SK-N-MC (cell line): ENCODE results near the gene JMJD1C.

Source experiments
- DNase-seq: peaks from one replicate; pipeline ENCODE4 v3.0.0-alpha.2; 2011; ENCODE audit warnings: low read depth, low spot score
- H3K27ac ChIP-seq: fragments of 200-600 bp; sonication (generic); 2 replicates; pipeline ENCODE4 v1.5.1; 2016; ENCODE audit warnings: mixed run types
- H3K36me3 ChIP-seq: fragments of 200-600 bp; sonication (generic); 2 replicates; pipeline ENCODE4 v1.6.1; 2017; ENCODE audit warnings: antibody characterized with exemption, low read length, mixed read lengths; ENCODE audit not compliant: insufficient read depth
- H3K4me3 ChIP-seq: fragments of 200-600 bp; sonication (generic); 2 replicates; pipeline ENCODE4 v1.5.1; 2016
- H3K9ac ChIP-seq: fragments of 200-600 bp; sonication (generic); 2 replicates; pipeline ENCODE4 v1.8.0; 2017; ENCODE audit warnings: mixed run types, mixed read lengths; ENCODE audit not compliant: insufficient read length
- H3K9me3 ChIP-seq: fragments of 200-600 bp; sonication (generic); 2 replicates; pipeline ENCODE4 v1.6.1; 2017; ENCODE audit warnings: low read depth, mild to moderate bottlenecking, antibody characterized with exemption, low read length, moderate library complexity, mixed read lengths
- EZH2 ChIP-seq: fragments of 200-600 bp; sonication (generic); IDR thresholded peaks from one replicate; pipeline ENCODE4 v1.6.1; 2017; ENCODE audit warnings: antibody characterized with exemption
- FOXP2 ChIP-seq: optimal IDR thresholded peaks from 2 replicates; pipeline ENCODE3; 2011; ENCODE audit warnings: mild to moderate bottlenecking, moderate library complexity; ENCODE audit not compliant: insufficient read depth; ENCODE audit errors: extremely low read length, control extremely low read depth
- POLR2AphosphoS5 ChIP-seq: IDR thresholded peaks from 2 replicates; pipeline ENCODE4 v1.6.1; 2012; ENCODE audit warnings: mild to moderate bottlenecking, low read depth, low read length, borderline replicate concordance

The JMJD1C gene

DNA sequence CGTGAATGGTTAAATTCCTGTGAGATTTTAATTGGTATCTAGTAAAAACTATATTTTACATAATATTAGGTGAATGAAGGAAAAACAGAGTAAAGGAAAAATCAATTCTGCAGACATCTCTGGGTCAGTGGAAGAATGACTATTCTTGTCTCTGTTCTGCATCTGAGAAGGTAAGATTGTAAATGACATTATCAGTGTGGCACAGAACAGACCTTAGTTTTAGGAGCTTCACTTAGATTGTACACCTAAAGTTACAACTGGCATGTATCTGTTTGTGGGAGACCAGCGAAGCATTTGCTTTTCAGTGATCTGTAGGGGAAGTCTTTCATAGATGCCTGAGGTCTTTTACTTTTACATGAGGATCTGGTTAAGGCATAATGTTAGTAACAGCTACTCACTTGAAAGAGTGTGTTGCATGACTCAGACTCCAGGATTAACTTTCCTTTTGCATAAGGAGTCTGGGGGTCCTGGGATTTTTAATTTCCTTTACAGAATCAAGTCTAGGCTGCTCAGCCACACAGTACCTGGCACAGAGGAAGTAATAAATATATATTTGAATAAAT is 56.2 kb downstream of the JMJD1C start:
- Histone ChIP-seq H3K4me3 (no peak overlapping the region), H3K9me3 (no peaks in the 10 kb centered on the region), H3K36me3 (no peaks in the 10 kb centered on the region), H3K9ac (no peak overlapping the region), H3K27ac (peak overlapping the region; percentile 46; the same call in 1 of the 2 replicates)
- TF ChIP-seq FOXP2 (no peak), EZH2 (no peak), POLR2AphosphoS5 (no peak)
- no peak for DNase-seq

DNA sequence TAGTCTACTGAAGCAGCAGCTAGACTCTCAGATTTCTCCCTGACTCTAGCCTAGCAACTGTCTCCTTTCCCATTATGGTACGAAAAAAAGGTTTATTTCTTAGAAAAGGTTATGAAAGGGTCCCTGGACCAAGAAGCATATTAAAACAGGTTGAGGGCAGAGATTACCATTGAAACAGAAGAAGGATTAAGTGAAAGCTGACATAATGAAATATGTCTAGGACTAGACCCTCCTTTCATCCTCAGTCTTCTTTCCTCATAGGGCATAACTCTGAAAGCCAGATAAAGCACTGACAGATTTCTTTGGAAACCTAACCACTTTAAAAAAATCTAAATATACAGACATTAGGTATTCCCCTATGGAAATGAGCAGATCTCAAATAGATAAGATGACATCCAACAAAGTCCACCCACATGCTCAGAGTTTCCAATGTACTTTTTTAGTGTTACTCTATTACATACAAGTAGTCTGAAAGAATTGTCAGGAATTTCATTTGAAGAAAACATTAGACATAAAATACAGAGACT is 58.6 kb downstream of the JMJD1C start:
- Histone ChIP-seq H3K27ac (no peak overlapping the region), H3K9ac (no peak overlapping the region), H3K9me3 (no peaks in the 10 kb centered on the region), H3K36me3 (no peaks in the 10 kb centered on the region), H3K4me3 (no peak overlapping the region)
- TF ChIP-seq POLR2AphosphoS5 (no peak), EZH2 (no peak), FOXP2 (no peak)
- no peak for DNase-seq

DNA sequence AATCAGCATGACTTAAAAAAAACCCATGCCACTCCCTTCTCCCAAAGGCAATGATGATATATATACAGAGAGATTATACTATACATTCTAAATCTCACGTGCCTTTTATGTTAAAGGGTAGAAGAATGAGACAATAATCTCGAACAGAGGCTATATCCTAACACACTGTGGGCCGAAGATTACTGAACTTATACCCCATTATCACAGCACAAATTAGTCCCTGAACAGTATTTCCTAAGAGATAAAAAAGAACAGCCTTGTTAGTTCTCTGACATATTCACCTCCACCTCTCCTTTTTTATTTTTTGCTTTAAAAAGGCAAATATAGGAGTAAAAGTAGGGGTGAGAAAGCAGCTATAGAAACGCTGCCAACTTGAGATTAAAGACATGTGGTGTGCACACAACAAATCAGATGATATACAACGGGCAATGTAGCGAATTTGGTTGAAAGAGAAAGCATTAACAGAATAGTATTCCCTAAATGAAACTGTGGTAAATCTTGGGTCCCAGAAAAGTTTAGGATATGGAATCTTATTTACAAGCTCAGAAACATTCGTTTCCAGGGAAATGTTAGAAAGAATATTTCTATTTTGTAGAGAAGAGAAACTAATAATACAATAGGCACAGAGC is 69.5 kb downstream of the JMJD1C start:
- H3K27ac ChIP-seq, result peak overlapping the region; percentile 30; the same call in 1 of the 2 replicates
- no peak for DNase-seq
- TF ChIP-seq POLR2AphosphoS5, result no peak

DNA sequence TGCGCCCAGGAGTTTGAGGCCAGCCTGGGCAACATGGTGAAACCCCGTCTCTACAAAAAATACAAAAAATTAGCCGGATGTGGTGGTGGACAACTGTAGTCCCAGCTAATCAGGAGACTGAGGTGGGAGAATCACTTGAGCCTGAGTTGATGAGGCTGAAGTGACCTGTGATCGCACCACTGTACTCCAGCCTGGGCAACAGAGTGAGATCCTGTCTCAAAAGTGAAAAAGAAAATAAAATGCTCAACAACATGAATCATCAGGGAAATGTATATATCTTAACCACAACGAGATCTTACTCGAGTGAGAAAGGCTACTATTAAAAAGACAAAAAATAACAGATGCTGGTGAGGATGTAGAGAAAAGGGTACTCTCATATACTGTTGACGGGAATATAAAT is 72.7 kb downstream of the JMJD1C start:
- H3K9me3 ChIP-seq, result no peaks in the 10 kb centered on the region
- no peak for TF ChIP-seq POLR2AphosphoS5
- no peak for TF ChIP-seq FOXP2
- no peak for TF ChIP-seq EZH2
- no peak overlapping the region for H3K27ac ChIP-seq
- H3K9ac ChIP-seq, result no peak overlapping the region
- no peaks in the 10 kb centered on the region for H3K36me3 ChIP-seq
- no peak for DNase-seq
- H3K4me3 ChIP-seq, result no peak overlapping the region

More for the DNA sequence above, 69.5 kb downstream of the JMJD1C start:
- Histone ChIP-seq H3K9me3 (no peaks in the 10 kb centered on the region), H3K9ac (peak overlapping the region; percentile 41), H3K4me3 (peak overlapping the region; percentile 50), H3K36me3 (no peaks in the 10 kb centered on the region)

DNA sequence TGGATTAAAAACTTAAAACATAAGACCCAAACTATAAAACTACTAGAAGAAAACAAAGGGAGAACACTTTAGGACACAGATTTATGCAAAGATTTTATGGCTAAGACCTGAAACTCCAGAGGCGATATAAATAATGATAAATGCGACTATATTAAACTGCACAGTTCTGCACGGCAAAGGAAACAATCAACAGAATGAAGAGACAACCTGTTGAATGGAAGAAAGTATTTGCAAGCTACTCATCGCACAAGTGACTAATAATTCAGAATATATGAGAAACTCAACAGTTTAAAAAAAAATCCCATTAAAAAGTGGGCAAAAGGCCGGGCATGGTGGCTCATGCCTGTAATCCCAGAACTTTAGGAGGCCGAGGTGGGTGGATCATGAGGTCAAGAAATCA is 73.6 kb downstream of the JMJD1C start:
- Histone ChIP-seq H3K4me3 (no peak overlapping the region), H3K9ac (no peak overlapping the region), H3K9me3 (no peaks in the 10 kb centered on the region), H3K27ac (no peak overlapping the region), H3K36me3 (no peaks in the 10 kb centered on the region)
- TF ChIP-seq POLR2AphosphoS5 (no peak), EZH2 (no peak), FOXP2 (no peak)
- no peak for DNase-seq

DNA sequence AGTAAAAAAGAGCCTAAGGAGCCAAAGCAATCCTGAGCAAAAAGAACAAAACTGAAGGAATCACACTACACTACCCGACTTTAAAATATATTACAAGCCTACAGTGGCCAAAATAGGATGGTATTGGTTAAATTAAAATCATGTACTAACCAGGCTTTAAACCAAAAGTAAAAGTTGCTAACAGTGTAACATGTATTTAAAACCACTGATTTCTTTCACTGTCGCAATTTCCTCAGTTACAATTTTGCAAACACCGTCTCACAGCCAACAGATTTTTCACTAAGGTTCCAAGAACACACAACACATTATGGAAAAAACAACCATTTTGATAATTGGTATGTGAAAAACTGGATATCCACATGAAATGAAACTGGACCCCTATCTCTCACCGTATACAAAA is 74.0 kb downstream of the JMJD1C start:
- TF ChIP-seq EZH2 (no peak), POLR2AphosphoS5 (no peak), FOXP2 (no peak)
- Histone ChIP-seq H3K4me3 (no peak overlapping the region), H3K36me3 (no peaks in the 10 kb centered on the region), H3K27ac (no peak overlapping the region), H3K9me3 (no peaks in the 10 kb centered on the region), H3K9ac (no peak overlapping the region)
- DNase-seq, result no peak

DNA sequence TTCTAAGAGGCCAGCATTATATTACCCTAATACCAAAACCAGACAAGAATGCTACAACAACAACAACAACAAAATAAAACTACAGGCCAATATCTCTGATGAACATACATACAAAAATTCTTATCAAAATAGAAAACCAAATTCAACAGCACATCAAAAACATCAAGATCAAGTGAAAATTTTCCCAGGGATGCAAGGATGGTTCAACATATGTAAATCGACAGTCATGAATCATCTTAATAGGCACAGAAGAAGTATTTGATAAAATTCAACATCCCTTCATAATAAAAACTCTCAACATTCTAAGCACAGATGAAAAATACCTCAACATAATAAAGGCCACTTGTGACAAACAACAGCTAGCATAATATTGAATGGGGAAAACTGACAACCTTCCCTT is 75.3 kb downstream of the JMJD1C start:
- H3K9me3 ChIP-seq, result no peaks in the 10 kb centered on the region
- no peak overlapping the region for H3K27ac ChIP-seq
- H3K4me3 ChIP-seq, result no peak overlapping the region
- no peak for DNase-seq
- no peaks in the 10 kb centered on the region for H3K36me3 ChIP-seq
- no peak for TF ChIP-seq FOXP2
- TF ChIP-seq POLR2AphosphoS5, result no peak
- no peak for TF ChIP-seq EZH2
- H3K9ac ChIP-seq, result no peak overlapping the region

DNA sequence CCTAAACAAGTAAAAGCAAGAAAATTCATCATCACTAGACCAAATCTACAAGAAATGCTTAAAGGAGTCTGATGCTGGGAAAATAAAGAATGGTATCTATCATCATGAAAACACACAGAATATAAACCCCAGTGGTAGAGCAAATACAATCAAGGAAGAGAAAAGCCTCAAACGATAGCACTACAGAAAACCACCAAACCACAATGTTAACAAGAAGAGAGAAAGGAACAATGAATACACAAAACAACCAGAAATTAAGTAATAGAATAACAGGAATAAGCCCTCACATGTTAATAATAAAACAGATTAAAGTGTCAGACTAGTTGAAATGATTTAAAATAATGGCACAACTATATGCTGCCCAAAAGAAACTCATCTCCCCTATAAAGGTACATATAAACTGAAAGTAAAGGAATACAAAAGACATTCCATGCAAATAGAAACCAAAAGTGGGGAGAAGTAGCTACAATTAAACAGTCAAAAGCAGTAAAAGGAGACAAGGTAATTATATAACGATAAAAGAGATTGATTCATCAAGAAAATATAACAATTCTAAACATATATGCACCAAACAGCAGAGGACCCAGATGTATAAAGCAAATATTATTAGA is 77.3 kb downstream of the JMJD1C start:
- H3K27ac ChIP-seq, result no peak overlapping the region
- H3K9ac ChIP-seq, result no peak overlapping the region
- no peak for TF ChIP-seq FOXP2
- no peak for TF ChIP-seq POLR2AphosphoS5
- TF ChIP-seq EZH2, result no peak
- no peak overlapping the region for H3K4me3 ChIP-seq
- no peaks in the 10 kb centered on the region for H3K9me3 ChIP-seq
- DNase-seq, result no peak
- H3K36me3 ChIP-seq, result no peaks in the 10 kb centered on the region

DNA sequence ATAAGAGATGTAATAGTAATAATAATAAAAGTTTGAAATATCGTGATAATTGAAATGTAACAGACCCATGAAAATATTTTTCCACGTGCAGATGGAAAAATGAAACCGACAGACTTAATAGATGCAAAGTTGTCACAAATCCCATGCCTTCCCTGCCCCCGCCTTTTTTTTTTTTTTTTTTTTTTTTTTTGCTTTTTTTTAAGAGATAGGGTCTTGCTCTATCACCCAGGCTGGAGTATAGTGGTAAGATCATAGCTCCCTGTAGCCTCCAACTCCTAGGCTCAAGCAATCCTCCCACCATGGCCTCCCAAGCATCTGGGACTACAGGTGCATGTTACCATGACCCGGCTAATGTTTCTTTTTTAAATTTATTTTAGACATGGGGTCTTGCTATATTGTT is 80.5 kb downstream of the JMJD1C start:
- Histone ChIP-seq H3K9me3 (no peaks in the 10 kb centered on the region), H3K27ac (no peak overlapping the region)
- DNase-seq, result no peak

More for the DNA sequence above, 80.5 kb downstream of the JMJD1C start:
- TF ChIP-seq FOXP2, result no peak
- no peak for TF ChIP-seq POLR2AphosphoS5
- no peak for TF ChIP-seq EZH2
- Histone ChIP-seq H3K4me3 (no peak overlapping the region), H3K9ac (no peak overlapping the region), H3K36me3 (no peaks in the 10 kb centered on the region)
